ENCODE measurements around the gene SSH2.
A peak's percentile ranks its signal among the peaks of the same experiment; 100 is the strongest.

Gene SSH2

GRCh38 chr17:29595943-29596774 is 333.9 kb downstream of the SSH2 start:
- Histone ChIP-seq H3K36me3 (ENCODE audit: control insufficient read depth in 1 of 2, insufficient read depth in 2 of 2, low read length in 2 of 2) (no peaks in the 10 kb centered on the region), H3K27me3 (ENCODE audit: control insufficient read depth in 1 of 2, insufficient read depth in 2 of 2, low read length in 2 of 2) (no peaks in the 10 kb centered on the region), H3K4me3 (ENCODE audit: low read depth in 1 of 2, low read length in 2 of 2) (no peak overlapping the region), H3K27ac (ENCODE audit: low read depth, low read length) (no peak overlapping the region), H3K9me3 (ENCODE audit: control insufficient read depth in 1 of 2, low read length in 2 of 2) (no peaks in the 10 kb centered on the region), H3K9ac (ENCODE audit: low read depth in 1 of 2, low read length in 2 of 2) (no peak overlapping the region), H3K4me1 (ENCODE audit: control insufficient read depth in 1 of 2, insufficient read depth in 2 of 2, low read length in 2 of 2) (peaks cover 16 to 23% of the 10 kb centered on the region in 2 donors)

- H3K27ac ChIP-seq (ENCODE audit: low read depth, low read length) = no peak overlapping the region
Measured at GRCh38 chr17:29595107-29595942, 334.7 kb downstream of the SSH2 start.

GRCh38 chr17:29594519-29595090 is 335.4 kb downstream of the SSH2 start:
- H3K27me3 ChIP-seq (ENCODE audit: control insufficient read depth in 1 of 2, insufficient read depth in 2 of 2, low read length in 2 of 2) = no peaks in the 10 kb centered on the region
- H3K36me3 ChIP-seq (ENCODE audit: control insufficient read depth in 1 of 2, insufficient read depth in 2 of 2, low read length in 2 of 2) = no peaks in the 10 kb centered on the region
- H3K9me3 ChIP-seq (ENCODE audit: control insufficient read depth in 1 of 2, low read length in 2 of 2) = no peaks in the 10 kb centered on the region
- no peak overlapping the region for H3K9ac ChIP-seq (ENCODE audit: low read depth in 1 of 2, low read length in 2 of 2)
- H3K4me3 ChIP-seq (ENCODE audit: low read depth in 1 of 2, low read length in 2 of 2) = peak overlapping the region in 1 of 2 donors; percentile 57
- no peak overlapping the region for H3K27ac ChIP-seq (ENCODE audit: low read depth, low read length)
- H3K4me1 ChIP-seq (ENCODE audit: control insufficient read depth in 1 of 2, insufficient read depth in 2 of 2, low read length in 2 of 2) = peaks cover 29 to 38% of the 10 kb centered on the region in 2 donors

More at GRCh38 chr17:29595107-29595942, 334.7 kb downstream of the SSH2 start:
- peaks cover 23 to 32% of the 10 kb centered on the region in 2 donors for H3K4me1 ChIP-seq (ENCODE audit: control insufficient read depth in 1 of 2, insufficient read depth in 2 of 2, low read length in 2 of 2)
- H3K27me3 ChIP-seq (ENCODE audit: control insufficient read depth in 1 of 2, insufficient read depth in 2 of 2, low read length in 2 of 2) = no peaks in the 10 kb centered on the region
- no peaks in the 10 kb centered on the region for H3K36me3 ChIP-seq (ENCODE audit: control insufficient read depth in 1 of 2, insufficient read depth in 2 of 2, low read length in 2 of 2)
- H3K9me3 ChIP-seq (ENCODE audit: control insufficient read depth in 1 of 2, low read length in 2 of 2) = no peaks in the 10 kb centered on the region
- H3K4me3 ChIP-seq (ENCODE audit: low read depth in 1 of 2, low read length in 2 of 2) = no peak overlapping the region
- no peak overlapping the region for H3K9ac ChIP-seq (ENCODE audit: low read depth in 1 of 2, low read length in 2 of 2)

- Histone ChIP-seq H3K27ac (ENCODE audit: low read depth, low read length) (no peak overlapping the region), H3K27me3 (ENCODE audit: control insufficient read depth in 1 of 2, insufficient read depth in 2 of 2, low read length in 2 of 2) (no peaks in the 10 kb centered on the region), H3K9ac (ENCODE audit: low read depth in 1 of 2, low read length in 2 of 2) (no peak overlapping the region), H3K4me3 (ENCODE audit: low read depth in 1 of 2, low read length in 2 of 2) (peak overlapping the region; percentile 57 to 61), H3K4me1 (ENCODE audit: control insufficient read depth in 1 of 2, insufficient read depth in 2 of 2, low read length in 2 of 2) (peaks cover 29 to 38% of the 10 kb centered on the region in 2 donors), H3K36me3 (ENCODE audit: control insufficient read depth in 1 of 2, insufficient read depth in 2 of 2, low read length in 2 of 2) (no peaks in the 10 kb centered on the region), H3K9me3 (ENCODE audit: control insufficient read depth in 1 of 2, low read length in 2 of 2) (no peaks in the 10 kb centered on the region)
Measured at GRCh38 chr17:29593591-29594518, 336.2 kb downstream of the SSH2 start.

- Histone ChIP-seq H3K9ac (ENCODE audit: low read depth in 1 of 2, low read length in 2 of 2) (peak within 1 kb of the TSS; percentile 32 to 46), H3K9me3 (ENCODE audit: control insufficient read depth in 1 of 2, low read length in 2 of 2) (no peaks in the 10 kb centered on the region), H3K36me3 (ENCODE audit: control insufficient read depth in 1 of 2, insufficient read depth in 2 of 2, low read length in 2 of 2) (no peaks in the 10 kb centered on the region), H3K27me3 (ENCODE audit: control insufficient read depth in 1 of 2, insufficient read depth in 2 of 2, low read length in 2 of 2) (no peaks in the 10 kb centered on the region), H3K4me3 (ENCODE audit: low read depth in 1 of 2, low read length in 2 of 2) (peak within 1 kb of the TSS; percentile 61 to 70), H3K27ac (ENCODE audit: low read depth, low read length) (no peak within 1 kb of the TSS), H3K4me1 (ENCODE audit: control insufficient read depth in 1 of 2, insufficient read depth in 2 of 2, low read length in 2 of 2) (peaks cover 35 to 44% of the 10 kb centered on the region in 2 donors)
Measured at GRCh38 chr17:29592850-29593551, 337.0 kb downstream of the SSH2 start, which contains the start of gene ANKRD13B. Gene ANKRD13B, plus strand, starts transcription at chr17:29593132. Its CDS starts 490 bp downstream, at chr17:29593622.

GRCh38 chr17:29591737-29592608 is 338.1 kb downstream of the SSH2 start:
- H3K36me3 ChIP-seq (ENCODE audit: control insufficient read depth in 1 of 2, insufficient read depth in 2 of 2, low read length in 2 of 2) = no peaks in the 10 kb centered on the region
- no peaks in the 10 kb centered on the region for H3K9me3 ChIP-seq (ENCODE audit: control insufficient read depth in 1 of 2, low read length in 2 of 2)
- H3K4me3 ChIP-seq (ENCODE audit: low read depth in 1 of 2, low read length in 2 of 2) = peak overlapping the region; percentile 55 to 70
- H3K27me3 ChIP-seq (ENCODE audit: control insufficient read depth in 1 of 2, insufficient read depth in 2 of 2, low read length in 2 of 2) = no peaks in the 10 kb centered on the region
- peaks cover 44 to 49% of the 10 kb centered on the region in 2 donors for H3K4me1 ChIP-seq (ENCODE audit: control insufficient read depth in 1 of 2, insufficient read depth in 2 of 2, low read length in 2 of 2)
- peak overlapping the region; percentile 32 to 46 for H3K9ac ChIP-seq (ENCODE audit: low read depth in 1 of 2, low read length in 2 of 2)
- no peak overlapping the region for H3K27ac ChIP-seq (ENCODE audit: low read depth, low read length)

- Histone ChIP-seq H3K4me3 (ENCODE audit: low read depth in 1 of 2, low read length in 2 of 2) (peak overlapping the region; percentile 55 to 58), H3K9ac (ENCODE audit: low read depth in 1 of 2, low read length in 2 of 2) (no peak overlapping the region), H3K9me3 (ENCODE audit: control insufficient read depth in 1 of 2, low read length in 2 of 2) (no peaks in the 10 kb centered on the region), H3K27ac (ENCODE audit: low read depth, low read length) (no peak overlapping the region), H3K36me3 (ENCODE audit: control insufficient read depth in 1 of 2, insufficient read depth in 2 of 2, low read length in 2 of 2) (no peaks in the 10 kb centered on the region), H3K27me3 (ENCODE audit: control insufficient read depth in 1 of 2, insufficient read depth in 2 of 2, low read length in 2 of 2) (no peaks in the 10 kb centered on the region), H3K4me1 (ENCODE audit: control insufficient read depth in 1 of 2, insufficient read depth in 2 of 2, low read length in 2 of 2) (peaks cover 49 to 51% of the 10 kb centered on the region in 2 donors)
Measured at GRCh38 chr17:29591146-29591736, 338.8 kb downstream of the SSH2 start.

- peak overlapping the region in 1 of 2 donors; percentile 69 for H3K9ac ChIP-seq (ENCODE audit: low read depth in 1 of 2, low read length in 2 of 2)
- H3K27ac ChIP-seq (ENCODE audit: low read depth, low read length) = no peak overlapping the region
- no peaks in the 10 kb centered on the region for H3K27me3 ChIP-seq (ENCODE audit: control insufficient read depth in 1 of 2, insufficient read depth in 2 of 2, low read length in 2 of 2)
- H3K9me3 ChIP-seq (ENCODE audit: control insufficient read depth in 1 of 2, low read length in 2 of 2) = no peaks in the 10 kb centered on the region
- H3K4me3 ChIP-seq (ENCODE audit: low read depth in 1 of 2, low read length in 2 of 2) = peak overlapping the region; percentile 76
- no peaks in the 10 kb centered on the region for H3K36me3 ChIP-seq (ENCODE audit: control insufficient read depth in 1 of 2, insufficient read depth in 2 of 2, low read length in 2 of 2)
- peaks cover 49 to 53% of the 10 kb centered on the region in 2 donors for H3K4me1 ChIP-seq (ENCODE audit: control insufficient read depth in 1 of 2, insufficient read depth in 2 of 2, low read length in 2 of 2)
Measured at GRCh38 chr17:29590411-29591145, 339.4 kb downstream of the SSH2 start.

Data from duodenal mucosa (tissue), 2 donors.